Activated T-cell treated with anti-CD3 and anti-CD28 coated beads, Interleukin-2, amount 50 U/mL, for 24 hours (primary cell): Measurements from ENCODE around the gene MRPS26.
A peak's percentile ranks its signal among the peaks of the same experiment; 100 is the strongest.
"Not testable (repeated sequence)": the region's sequence is repeated elsewhere in the genome, so short reads cannot be mapped to it uniquely, and the experiment has no call there.

Source experiments
- DNase-seq: peaks from one replicate; pipeline ENCODE4 v3.0.0-alpha.2; 2020
- H3K27ac Mint-ChIP-seq: 2 replicates; pipeline ENCODE4 v1.8.0; 2020; ENCODE audit warnings: mild to moderate bottlenecking, mixed read lengths
- H3K27me3 Mint-ChIP-seq: 2 replicates; pipeline ENCODE4 v1.8.0; 2020; ENCODE audit warnings: mixed read lengths
- H3K36me3 Mint-ChIP-seq: 2 replicates; pipeline ENCODE4 v1.8.0; 2020; ENCODE audit warnings: low read depth, mixed read lengths
- H3K4me1 Mint-ChIP-seq: 2 replicates; pipeline ENCODE4 v1.8.0; 2020; ENCODE audit warnings: low read depth, mixed read lengths
- H3K4me3 Mint-ChIP-seq: 2 replicates; pipeline ENCODE4 v1.8.0; 2020; ENCODE audit warnings: mild to moderate bottlenecking, moderate library complexity, mixed read lengths
- H3K9me3 Mint-ChIP-seq: 2 replicates; pipeline ENCODE4 v1.8.0; 2020; ENCODE audit warnings: mixed read lengths

The MRPS26 gene

GRCh38 chr20:3045816-3046676 lies at the start of gene MRPS26:
MRPS26 (plus strand) TSS chr20:3046052; CDS start chr20:3046069, 17 bp downstream.
- H3K9me3 Mint-ChIP-seq = no peaks in the 10 kb centered on the region
- H3K4me3 Mint-ChIP-seq = peak within 1 kb of the TSS; percentile 89
- no peaks in the 10 kb centered on the region for H3K27me3 Mint-ChIP-seq
- peak within 1 kb of the TSS; percentile 89 for H3K27ac Mint-ChIP-seq
- DNase-seq = peak; percentile 91
- peaks cover 58% of the 10 kb centered on the region for H3K36me3 Mint-ChIP-seq
- H3K4me1 Mint-ChIP-seq = peaks cover 38% of the 10 kb centered on the region

- H3K4me1 Mint-ChIP-seq = peaks cover 5% of the 10 kb centered on the region
- peaks cover 66% of the 10 kb centered on the region for H3K36me3 Mint-ChIP-seq
- no peak overlapping the region for H3K27ac Mint-ChIP-seq
Observed at GRCh38 chr20:2998728-2999127, 47.1 kb upstream of the MRPS26 start.

GRCh38 chr20:3000852-3001523 lies 44.9 kb upstream of the MRPS26 start:
- peak overlapping the region; percentile 50 for H3K27ac Mint-ChIP-seq
- no peak overlapping the region for H3K4me3 Mint-ChIP-seq
- H3K27me3 Mint-ChIP-seq = no peaks in the 10 kb centered on the region
- peaks cover 64% of the 10 kb centered on the region for H3K36me3 Mint-ChIP-seq
- no peaks in the 10 kb centered on the region for H3K9me3 Mint-ChIP-seq
- peaks cover 5% of the 10 kb centered on the region for H3K4me1 Mint-ChIP-seq
- no peak for DNase-seq

More at GRCh38 chr20:2998728-2999127, 47.1 kb upstream of the MRPS26 start:
- Mint-ChIP-seq H3K27me3 (no peaks in the 10 kb centered on the region), H3K9me3 (no peaks in the 10 kb centered on the region), H3K4me3 (no peak overlapping the region)
- DNase-seq = no peak

- H3K4me3 Mint-ChIP-seq = no peak overlapping the region
- H3K4me1 Mint-ChIP-seq = peaks cover 5% of the 10 kb centered on the region
- peak overlapping the region; percentile 22 for H3K27ac Mint-ChIP-seq
- DNase-seq = no peak
- H3K27me3 Mint-ChIP-seq = no peaks in the 10 kb centered on the region
- H3K9me3 Mint-ChIP-seq = no peaks in the 10 kb centered on the region
- peaks cover 72% of the 10 kb centered on the region for H3K36me3 Mint-ChIP-seq
Observed at GRCh38 chr20:3003416-3003815, 42.4 kb upstream of the MRPS26 start.

GRCh38 chr20:3010985-3011723 lies 34.7 kb upstream of the MRPS26 start:
- Mint-ChIP-seq H3K4me1 (peaks cover 63% of the 10 kb centered on the region), H3K36me3 (peaks cover 82% of the 10 kb centered on the region), H3K9me3 (no peaks in the 10 kb centered on the region), H3K27me3 (no peaks in the 10 kb centered on the region), H3K27ac (peak overlapping the region; percentile 92), H3K4me3 (peak overlapping the region; percentile 35)
- DNase-seq = no peak

- peaks cover 83% of the 10 kb centered on the region for H3K36me3 Mint-ChIP-seq
- no peaks in the 10 kb centered on the region for H3K9me3 Mint-ChIP-seq
- peak overlapping the region; percentile 92 for H3K27ac Mint-ChIP-seq
- no peaks in the 10 kb centered on the region for H3K27me3 Mint-ChIP-seq
- peaks cover 69% of the 10 kb centered on the region for H3K4me1 Mint-ChIP-seq
- DNase-seq = peak; percentile 37
- H3K4me3 Mint-ChIP-seq = peak overlapping the region; percentile 13
Observed at GRCh38 chr20:3011752-3012151, 34.1 kb upstream of the MRPS26 start.

GRCh38 chr20:3013771-3014170 lies 32.1 kb upstream of the MRPS26 start:
- peaks cover 79% of the 10 kb centered on the region for H3K36me3 Mint-ChIP-seq
- no peaks in the 10 kb centered on the region for H3K27me3 Mint-ChIP-seq
- peaks cover 76% of the 10 kb centered on the region for H3K4me1 Mint-ChIP-seq
- peak overlapping the region; percentile 92 for H3K27ac Mint-ChIP-seq
- no peaks in the 10 kb centered on the region for H3K9me3 Mint-ChIP-seq
- DNase-seq = no peak
- H3K4me3 Mint-ChIP-seq = no peak overlapping the region

- H3K4me1 Mint-ChIP-seq = peaks cover 71% of the 10 kb centered on the region
- peak overlapping the region; percentile 92 for H3K27ac Mint-ChIP-seq
- no peak for DNase-seq
- peaks cover 75% of the 10 kb centered on the region for H3K36me3 Mint-ChIP-seq
- H3K27me3 Mint-ChIP-seq = no peaks in the 10 kb centered on the region
- H3K9me3 Mint-ChIP-seq = no peaks in the 10 kb centered on the region
- H3K4me3 Mint-ChIP-seq = peak overlapping the region; percentile 11
Observed at GRCh38 chr20:3014179-3014578, 31.7 kb upstream of the MRPS26 start.

GRCh38 chr20:3014662-3015061 lies 31.2 kb upstream of the MRPS26 start:
- H3K9me3 Mint-ChIP-seq = no peaks in the 10 kb centered on the region

GRCh38 chr20:3015302-3015701 lies 30.6 kb upstream of the MRPS26 start:
- not testable (repeated sequence) for H3K27me3 Mint-ChIP-seq, DNase-seq, H3K9me3 Mint-ChIP-seq
- peaks cover 72% of the 10 kb centered on the region for H3K36me3 Mint-ChIP-seq
- peaks cover 65% of the 10 kb centered on the region for H3K4me1 Mint-ChIP-seq
- H3K4me3 Mint-ChIP-seq = peak overlapping the region; percentile 28
- H3K27ac Mint-ChIP-seq = peak overlapping the region; percentile 92

More at GRCh38 chr20:3014662-3015061, 31.2 kb upstream of the MRPS26 start:
- DNase-seq = no peak
- Mint-ChIP-seq H3K27ac (peak overlapping the region; percentile 92), H3K4me1 (peaks cover 67% of the 10 kb centered on the region), H3K27me3 (no peaks in the 10 kb centered on the region), H3K4me3 (peak overlapping the region; percentile 28), H3K36me3 (peaks cover 74% of the 10 kb centered on the region)

- peaks cover 85% of the 10 kb centered on the region for H3K36me3 Mint-ChIP-seq
- peak overlapping the region; percentile 76 for H3K27ac Mint-ChIP-seq
- H3K9me3 Mint-ChIP-seq = no peaks in the 10 kb centered on the region
- DNase-seq = no peak
- no peaks in the 10 kb centered on the region for H3K27me3 Mint-ChIP-seq
- no peak overlapping the region for H3K4me3 Mint-ChIP-seq
- peaks cover 15% of the 10 kb centered on the region for H3K4me1 Mint-ChIP-seq
Observed at GRCh38 chr20:3021327-3021726, 24.5 kb upstream of the MRPS26 start.

- no peak for DNase-seq
- Mint-ChIP-seq H3K27me3 (no peaks in the 10 kb centered on the region), H3K36me3 (peaks cover 85% of the 10 kb centered on the region), H3K9me3 (no peaks in the 10 kb centered on the region), H3K4me3 (no peak overlapping the region), H3K4me1 (peaks cover 11% of the 10 kb centered on the region), H3K27ac (peak overlapping the region; percentile 76)
Observed at GRCh38 chr20:3021777-3022176, 24.1 kb upstream of the MRPS26 start.

GRCh38 chr20:3022559-3023490 lies 23.0 kb upstream of the MRPS26 start:
- not testable (repeated sequence) for H3K27me3 Mint-ChIP-seq, H3K9me3 Mint-ChIP-seq
- peak overlapping the region; percentile 53 for H3K27ac Mint-ChIP-seq

More at GRCh38 chr20:3022559-3023490, 23.0 kb upstream of the MRPS26 start:
- not testable (repeated sequence) for DNase-seq, H3K4me1 Mint-ChIP-seq, H3K4me3 Mint-ChIP-seq
- H3K36me3 Mint-ChIP-seq = peaks cover 85% of the 10 kb centered on the region
